ENCODE data around the gene KCNE4. TPM values are rescaled to one million over a fixed set of nuclear protein-coding genes. Genes with fewer than 3 reads are reported as not detected.

Gene KCNE4
- total and polyA plus RNA-seq, 12 donors: 0.97 to 5.7 (median 2.6) TPM

GRCh38 chr2:223072826-223073225 lies 20.8 kb downstream of the KCNE4 start:
- Histone ChIP-seq H3K27ac (no peak overlapping the region), H3K9me3 (replicated peaks in 1 of 3) (no peaks in the 10 kb centered on the region), H3K4me1 (replicated peaks in 1 of 2) (no peaks in the 10 kb centered on the region), H3K4me3 (no peak overlapping the region), H3K36me3 (replicated peaks in 1 of 2) (no peaks in the 10 kb centered on the region), H3K27me3 (no peaks in the 10 kb centered on the region)
- TF ChIP-seq CTCF (IDR thresholded peaks at IDR 0.05) (no peak), POLR2A (IDR thresholded peaks at IDR 0.05) (no peak)
- intact Hi-C loops (cut with DNase I): no loop called here
- WGBS, 4 donors: 72 to 82% (median 76%) methylated on average over 3 of the region's 3 CpGs
- no peak for DNase-seq

GRCh38 chr2:223075301-223076270 lies 23.6 kb downstream of the KCNE4 start:
- H3K27ac ChIP-seq: no peak overlapping the region
- 69 to 78% (median 74%) methylated on average over 6 of the region's 6 CpGs for WGBS, 4 donors
- DNase-seq: no peak
- no peaks in the 10 kb centered on the region for H3K4me1 ChIP-seq (replicated peaks in 1 of 2)
- intact Hi-C loops (cut with DNase I): no loop called here
- no peak overlapping the region for H3K4me3 ChIP-seq
- H3K36me3 ChIP-seq (replicated peaks in 1 of 2): no peaks in the 10 kb centered on the region
- no peaks in the 10 kb centered on the region for H3K27me3 ChIP-seq
- H3K9me3 ChIP-seq (replicated peaks in 1 of 3): no peaks in the 10 kb centered on the region
- TF ChIP-seq CTCF (IDR thresholded peaks at IDR 0.05) (no peak), POLR2A (IDR thresholded peaks at IDR 0.05) (no peak)

- Histone ChIP-seq H3K36me3 (replicated peaks in 1 of 2) (no peaks in the 10 kb centered on the region), H3K9me3 (replicated peaks in 1 of 3) (no peaks in the 10 kb centered on the region), H3K4me3 (no peak overlapping the region), H3K4me1 (replicated peaks in 1 of 2) (no peaks in the 10 kb centered on the region), H3K27ac (no peak overlapping the region), H3K27me3 (no peaks in the 10 kb centered on the region)
- TF ChIP-seq POLR2A (IDR thresholded peaks at IDR 0.05): no peak
- TF ChIP-seq CTCF (IDR thresholded peaks at IDR 0.05): no peak
- 63 to 84% (median 75%) methylated on average over 6 of the region's 6 CpGs for WGBS, 4 donors
- no peak for DNase-seq
- intact Hi-C loops (cut with DNase I): no loop called here
Observed at GRCh38 chr2:223076573-223076972, 24.6 kb downstream of the KCNE4 start.

- no peaks in the 10 kb centered on the region for H3K36me3 ChIP-seq (replicated peaks in 1 of 2)
- no peaks in the 10 kb centered on the region for H3K4me1 ChIP-seq (replicated peaks in 1 of 2)
- 77 to 92% (median 90%) methylated on average over 1 of the region's 1 CpG for WGBS, 4 donors
- no peak overlapping the region for H3K27ac ChIP-seq
- intact Hi-C loops (cut with DNase I): no loop called here
- no peak for TF ChIP-seq POLR2A (IDR thresholded peaks at IDR 0.05)
- no peak for TF ChIP-seq CTCF (IDR thresholded peaks at IDR 0.05)
- H3K4me3 ChIP-seq: no peak overlapping the region
- DNase-seq: no peak
- no peaks in the 10 kb centered on the region for H3K9me3 ChIP-seq (replicated peaks in 1 of 3)
- no peaks in the 10 kb centered on the region for H3K27me3 ChIP-seq
Observed at GRCh38 chr2:223078482-223078881, 26.5 kb downstream of the KCNE4 start.
